Stomach smooth muscle (tissue), 2 donors: ENCODE data around the gene CNFN.

Experiments used
- H3K27ac ChIP-seq: one replicate; pipeline ENCODE4 v1.7.0; 2013; ENCODE audit warnings: mild to moderate bottlenecking, low read length, inconsistent platforms
- H3K27me3 ChIP-seq, 2 donors: one replicate each; pipeline ENCODE4 v1.7.0; 2013; ENCODE audit warnings: low read length in 2 of 2; ENCODE audit not compliant: insufficient read depth in 2 of 2, control insufficient read depth in 1 of 2
- H3K36me3 ChIP-seq, 2 donors: one replicate each; pipeline ENCODE4 v1.7.0; 2013; ENCODE audit warnings: low read length in 2 of 2; ENCODE audit not compliant: control insufficient read depth in 2 of 2, insufficient read depth in 2 of 2
- H3K4me1 ChIP-seq: one replicate; pipeline ENCODE4 v1.7.0; 2013; ENCODE audit warnings: low read length; ENCODE audit not compliant: control insufficient read depth, insufficient read depth
- H3K4me3 ChIP-seq, 2 donors: one replicate each; pipeline ENCODE4 v1.7.0; 2013; ENCODE audit warnings: low read length in 2 of 2
- H3K9ac ChIP-seq, 2 donors: one replicate each; pipeline ENCODE4 v1.7.0; 2013; ENCODE audit warnings: low read length in 2 of 2, mild to moderate bottlenecking in 1 of 2
- H3K9me3 ChIP-seq, 2 donors: one replicate each; pipeline ENCODE4 v1.7.0; 2013; ENCODE audit warnings: low read length in 2 of 2; ENCODE audit not compliant: control insufficient read depth in 2 of 2
- donor health status: healthy.
- donor health status: Pancreatic carcinoma.

The CNFN gene

DNA sequence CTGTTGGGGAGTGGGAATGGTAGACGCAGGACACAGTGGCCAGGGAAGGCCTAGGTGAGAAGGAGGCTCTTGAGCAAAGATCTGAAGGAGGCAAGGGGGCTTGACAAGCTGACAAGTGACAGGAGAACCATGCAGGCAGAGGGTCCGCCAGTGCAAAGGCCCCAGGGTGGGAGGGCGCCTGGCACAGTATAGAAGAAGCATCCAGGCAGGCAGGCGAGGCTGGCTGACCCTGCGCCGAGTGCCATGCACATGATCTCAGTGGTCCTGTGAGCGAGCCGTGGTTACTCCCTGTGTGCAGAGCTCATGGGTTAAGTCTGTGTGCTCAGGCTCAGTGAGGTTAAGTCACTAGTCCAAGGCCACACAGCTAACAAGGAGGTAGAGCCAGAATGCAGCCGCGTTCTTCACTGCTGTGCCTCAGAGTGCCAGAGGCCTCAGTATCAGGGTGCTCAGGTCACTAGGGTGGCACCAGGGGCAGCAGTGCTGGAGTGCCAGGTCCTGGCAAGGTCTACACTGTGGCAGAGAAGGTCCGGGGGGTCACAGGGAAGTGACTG lies 15.2 kb downstream of the CNFN start:
- Histone ChIP-seq H3K27me3 (no peaks in the 10 kb centered on the region), H3K9me3 (no peaks in the 10 kb centered on the region), H3K9ac (no peak overlapping the region), H3K4me1 (no peaks in the 10 kb centered on the region), H3K4me3 (no peak overlapping the region), H3K36me3 (peaks cover 6 to 10% of the 10 kb centered on the region in 2 donors), H3K27ac (no peak overlapping the region)

DNA sequence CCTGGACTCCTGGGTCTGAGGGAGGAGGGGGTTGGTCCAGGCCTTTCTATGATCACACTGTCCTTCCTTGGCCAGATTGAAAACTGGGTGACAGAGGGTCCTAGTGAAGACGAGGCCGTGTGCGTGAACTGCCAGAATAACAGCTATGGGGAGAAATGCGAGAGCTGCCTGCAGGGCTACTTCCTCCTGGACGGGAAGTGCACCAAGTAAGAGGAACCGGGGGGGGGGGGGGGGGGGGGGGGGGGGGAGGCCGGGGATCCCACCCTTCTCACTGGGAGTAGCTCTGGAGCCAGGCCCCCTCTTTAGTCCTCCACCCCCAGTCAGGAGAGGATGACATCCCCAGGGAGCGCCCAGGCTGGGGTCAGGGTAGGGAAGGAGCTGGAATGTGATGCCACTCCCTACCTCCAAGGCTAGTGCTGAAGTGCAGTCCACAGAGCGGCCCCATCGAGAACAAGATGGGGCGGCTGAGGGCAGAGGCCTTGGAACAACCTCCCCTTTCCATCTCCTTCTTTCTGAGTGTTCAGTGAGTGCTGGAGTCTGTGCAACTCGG lies 19.4 kb downstream of the CNFN start:
- Histone ChIP-seq H3K4me1 (no peaks in the 10 kb centered on the region), H3K27ac (no peak overlapping the region), H3K27me3 (no peaks in the 10 kb centered on the region), H3K36me3 (peaks cover 10% of the 10 kb centered on the region in 2 donors), H3K4me3 (no peak overlapping the region), H3K9me3 (no peaks in the 10 kb centered on the region), H3K9ac (no peak overlapping the region)

GRCh38 chr19:42370068-42370520 lies 20.0 kb downstream of the CNFN start:
- no peak overlapping the region for H3K4me3 ChIP-seq
- no peaks in the 10 kb centered on the region for H3K27me3 ChIP-seq
- H3K9ac ChIP-seq = no peak overlapping the region
- H3K36me3 ChIP-seq = peaks cover 9 to 10% of the 10 kb centered on the region in 2 donors
- no peak overlapping the region for H3K27ac ChIP-seq
- no peaks in the 10 kb centered on the region for H3K9me3 ChIP-seq
- H3K4me1 ChIP-seq = peaks cover under 1% of the 10 kb centered on the region

DNA sequence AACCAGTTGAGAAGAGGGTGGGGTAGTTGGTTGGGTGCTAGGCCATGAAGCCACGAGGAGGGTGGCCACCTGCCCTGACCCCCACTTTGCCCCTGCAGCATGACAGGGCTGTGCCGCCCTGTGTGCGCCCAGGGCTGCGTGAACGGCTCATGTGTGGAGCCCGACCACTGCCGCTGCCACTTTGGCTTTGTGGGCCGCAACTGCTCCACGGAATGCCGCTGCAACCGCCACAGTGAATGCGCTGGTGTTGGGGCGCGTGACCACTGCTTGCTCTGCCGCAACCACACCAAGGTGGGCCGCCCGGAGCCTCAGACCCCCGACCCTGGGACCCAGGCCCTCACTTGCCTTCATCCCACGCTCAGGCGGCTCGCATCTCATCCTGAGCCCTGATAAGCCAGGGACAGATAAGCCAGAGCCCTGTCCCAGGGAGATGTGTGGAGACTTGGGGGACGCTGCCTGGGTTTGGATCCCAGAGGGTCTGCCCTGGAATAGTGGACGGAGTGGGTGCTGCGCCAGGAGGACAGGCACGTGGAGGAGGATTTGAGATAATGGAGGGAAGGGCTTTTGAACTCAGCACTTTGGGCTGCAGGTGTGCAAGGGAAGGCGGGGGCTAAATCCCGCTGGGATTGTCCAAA lies 20.5 kb downstream of the CNFN start:
- H3K27ac ChIP-seq = no peak overlapping the region
- H3K4me3 ChIP-seq = no peak overlapping the region
- H3K9ac ChIP-seq = no peak overlapping the region
- peaks cover 5% of the 10 kb centered on the region for H3K4me1 ChIP-seq
- H3K27me3 ChIP-seq = no peaks in the 10 kb centered on the region
- peaks cover 4 to 7% of the 10 kb centered on the region in 2 donors for H3K36me3 ChIP-seq
- no peaks in the 10 kb centered on the region for H3K9me3 ChIP-seq

- Histone ChIP-seq H3K4me3 (no peak overlapping the region), H3K27me3 (no peaks in the 10 kb centered on the region), H3K4me1 (peaks cover 5% of the 10 kb centered on the region), H3K9ac (no peak overlapping the region), H3K9me3 (peaks cover 0 to 4% of the 10 kb centered on the region in 2 donors), H3K27ac (no peak overlapping the region), H3K36me3 (peaks cover 11 to 12% of the 10 kb centered on the region in 2 donors)
These were observed 21.3 kb downstream of the CNFN start for GRCh38 chr19:42368765-42369164.

DNA sequence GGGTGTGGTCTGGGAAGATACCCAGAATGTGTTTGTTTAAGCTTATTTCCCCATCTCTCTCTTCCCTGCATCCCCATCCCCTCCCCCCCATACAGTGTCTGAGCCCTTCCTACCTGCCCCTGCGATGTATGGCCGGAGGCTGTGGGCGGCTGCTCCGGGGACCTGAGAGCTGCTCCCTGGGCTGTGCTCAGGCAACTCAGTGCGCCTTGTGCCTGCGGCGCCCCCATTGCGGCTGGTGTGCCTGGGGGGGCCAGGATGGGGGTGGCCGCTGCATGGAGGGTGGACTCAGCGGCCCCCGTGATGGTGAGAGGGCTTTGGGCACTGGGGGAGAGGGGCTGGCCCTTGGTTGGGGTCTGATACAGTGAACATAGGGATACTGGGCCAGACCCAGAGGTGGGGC lies 21.7 kb downstream of the CNFN start:
- H3K9ac ChIP-seq = no peak overlapping the region
- H3K36me3 ChIP-seq = peaks cover 13 to 15% of the 10 kb centered on the region in 2 donors
- H3K4me1 ChIP-seq = peaks cover 5% of the 10 kb centered on the region
- no peak overlapping the region for H3K27ac ChIP-seq
- no peaks in the 10 kb centered on the region for H3K27me3 ChIP-seq
- H3K9me3 ChIP-seq = peaks cover 0 to 5% of the 10 kb centered on the region in 2 donors
- H3K4me3 ChIP-seq = no peak overlapping the region

- no peak overlapping the region for H3K9ac ChIP-seq
- peaks cover 17 to 20% of the 10 kb centered on the region in 2 donors for H3K36me3 ChIP-seq
- no peak overlapping the region for H3K4me3 ChIP-seq
- no peak overlapping the region for H3K27ac ChIP-seq
- H3K4me1 ChIP-seq = peaks cover 5% of the 10 kb centered on the region
- peaks cover 0 to 5% of the 10 kb centered on the region in 2 donors for H3K9me3 ChIP-seq
- H3K27me3 ChIP-seq = no peaks in the 10 kb centered on the region
These were observed 22.2 kb downstream of the CNFN start for GRCh38 chr19:42367929-42368328.

- peaks cover 5% of the 10 kb centered on the region for H3K4me1 ChIP-seq
- H3K9ac ChIP-seq = no peak overlapping the region
- no peak overlapping the region for H3K4me3 ChIP-seq
- no peak overlapping the region for H3K27ac ChIP-seq
- H3K27me3 ChIP-seq = no peaks in the 10 kb centered on the region
- peaks cover 18 to 21% of the 10 kb centered on the region in 2 donors for H3K36me3 ChIP-seq
- peaks cover 0 to 5% of the 10 kb centered on the region in 2 donors for H3K9me3 ChIP-seq
These were observed 23.4 kb downstream of the CNFN start for GRCh38 chr19:42366673-42367072.

DNA sequence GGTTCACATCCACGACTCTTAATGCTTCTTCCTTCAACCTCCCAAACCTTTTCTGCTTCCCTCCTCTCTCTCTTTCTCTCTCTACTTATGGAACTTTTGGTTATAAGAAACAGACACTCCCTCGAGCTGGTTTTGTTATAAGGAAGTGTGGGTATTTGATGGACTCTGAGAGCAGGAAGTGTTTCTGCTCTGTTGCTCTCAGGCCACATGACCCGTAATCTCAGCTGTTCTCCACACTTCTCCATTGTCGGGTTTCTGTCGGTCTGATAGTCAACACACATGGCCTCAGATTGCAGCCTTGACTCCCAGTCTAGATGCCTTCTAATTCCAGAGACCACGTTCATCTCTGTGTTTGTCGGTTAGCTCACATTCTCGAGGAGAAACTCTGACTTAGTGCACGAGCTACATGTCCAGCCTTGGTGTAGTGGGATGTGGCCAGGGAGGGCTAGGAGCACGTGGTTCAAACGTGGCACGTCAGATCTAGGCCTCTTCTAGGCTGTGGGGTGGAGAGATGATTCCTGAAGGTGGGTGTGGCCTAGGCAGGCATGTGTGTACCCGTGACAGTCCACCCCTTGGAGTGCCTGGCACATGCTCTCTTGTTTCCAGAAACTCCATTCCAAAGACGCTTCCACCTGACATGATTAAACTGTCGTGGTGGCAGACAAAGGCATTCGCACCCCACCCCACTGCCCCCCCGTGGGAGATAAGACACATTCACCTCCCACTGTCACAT lies 26.3 kb downstream of the CNFN start:
- Histone ChIP-seq H3K9me3 (peaks cover 0 to 5% of the 10 kb centered on the region in 2 donors), H3K4me1 (peaks cover 5% of the 10 kb centered on the region), H3K9ac (no peak overlapping the region), H3K36me3 (peaks cover 15 to 21% of the 10 kb centered on the region in 2 donors), H3K4me3 (no peak overlapping the region), H3K27me3 (no peaks in the 10 kb centered on the region), H3K27ac (no peak overlapping the region)

GRCh38 chr19:42362891-42363440 lies 27.1 kb downstream of the CNFN start:
- Histone ChIP-seq H3K4me1 (peaks cover 5% of the 10 kb centered on the region), H3K27ac (no peak overlapping the region), H3K36me3 (peaks cover 15 to 20% of the 10 kb centered on the region in 2 donors), H3K27me3 (no peaks in the 10 kb centered on the region), H3K9me3 (peaks cover 0 to 5% of the 10 kb centered on the region in 2 donors), H3K9ac (no peak overlapping the region), H3K4me3 (no peak overlapping the region)
